HG03571 (cell line): Measurements from ENCODE around the gene GNPTAB.

Experiments
- ATAC-seq: cut with Tn5 transposase; IDR thresholded peaks from one replicate; pipeline ENCODE4 v1.9.1; 2021; ENCODE audit not compliant: unreplicated experiment

GNPTAB gene

GRCh38 chr12:101809208-101809607 is 21.6 kb downstream of the GNPTAB start:
- no peak for ATAC-seq

GRCh38 chr12:101806265-101806664 is 24.5 kb downstream of the GNPTAB start:
- no peak for ATAC-seq

- no peak for ATAC-seq
Measured at GRCh38 chr12:101804409-101804808, 26.4 kb downstream of the GNPTAB start.

GRCh38 chr12:101803978-101804377 is 26.8 kb downstream of the GNPTAB start:
- ATAC-seq = no peak

GRCh38 chr12:101802486-101802885 is 28.3 kb downstream of the GNPTAB start:
- ATAC-seq = no peak

GRCh38 chr12:101799774-101800173 is 31.0 kb downstream of the GNPTAB start:
- ATAC-seq = no peak

GRCh38 chr12:101795786-101796185 is 35.0 kb downstream of the GNPTAB start:
- ATAC-seq = no peak

GRCh38 chr12:101795013-101795412 is 35.7 kb downstream of the GNPTAB start:
- no peak for ATAC-seq

- no peak for ATAC-seq
Measured at GRCh38 chr12:101794574-101794973, 36.2 kb downstream of the GNPTAB start.

GRCh38 chr12:101793401-101793800 is 37.4 kb downstream of the GNPTAB start:
- no peak for ATAC-seq

- no peak for ATAC-seq
Measured at GRCh38 chr12:101792046-101792931, 38.5 kb downstream of the GNPTAB start.

GRCh38 chr12:101789171-101789570 is 41.6 kb downstream of the GNPTAB start:
- ATAC-seq = no peak

- ATAC-seq = no peak
Measured at GRCh38 chr12:101785671-101786070, 45.1 kb downstream of the GNPTAB start.

GRCh38 chr12:101784376-101784775 is 46.4 kb downstream of the GNPTAB start:
- no peak for ATAC-seq

- ATAC-seq = no peak
Measured at GRCh38 chr12:101783838-101784237, 46.9 kb downstream of the GNPTAB start.

GRCh38 chr12:101783150-101783549 is 47.6 kb downstream of the GNPTAB start:
- ATAC-seq = no peak

GRCh38 chr12:101782273-101782731 is 48.5 kb downstream of the GNPTAB start:
- ATAC-seq = no peak

GRCh38 chr12:101781834-101782233 is 48.9 kb downstream of the GNPTAB start:
- no peak for ATAC-seq

- no peak for ATAC-seq
Measured at GRCh38 chr12:101780599-101780998, 50.2 kb downstream of the GNPTAB start.

GRCh38 chr12:101779626-101780025 is 51.1 kb downstream of the GNPTAB start:
- no peak for ATAC-seq

- ATAC-seq = no peak
Measured at GRCh38 chr12:101779200-101779599, 51.6 kb downstream of the GNPTAB start.

GRCh38 chr12:101777978-101778377 is 52.8 kb downstream of the GNPTAB start:
- ATAC-seq = no peak

GRCh38 chr12:101777485-101777884 is 53.3 kb downstream of the GNPTAB start:
- no peak for ATAC-seq
